Upper lobe of left lung (tissue), 4 donors: ENCODE data around the gene MKNK2.

Experiments used
- EP300 ChIP-seq, 4 donors: sonication (generic); formaldehyde crosslinking; IDR thresholded peaks; one replicate each; pipeline ENCODE4 v1.5.1; 2017; ENCODE audit warnings: antibody characterized with exemption in 4 of 4, control low read depth in 2 of 4
- POLR2A ChIP-seq, 4 donors: fragments of 450-650 bp; IDR thresholded peaks; one replicate each; pipeline ENCODE4 v1.5.1; 2016 to 2017; ENCODE audit warnings: antibody characterized with exemption in 4 of 4, mild to moderate bottlenecking in 2 of 4
- POLR2AphosphoS5 ChIP-seq, 2 donors: sonication (generic); formaldehyde crosslinking; IDR thresholded peaks; one replicate each; pipeline ENCODE4 v1.5.1; 2017; ENCODE audit warnings: antibody characterized with exemption in 2 of 2
- TF ChIP-seq, protein P1 (sequence below), 6 experiments: fragments of 450-650 bp in 4 of 6; fragments of 200-600 bp in 2 of 6; sonication (generic) in 2 of 6; IDR thresholded peaks; one replicate each; pipeline ENCODE4 v1.5.1; 2016 to 2019; ENCODE audit warnings: antibody characterized with exemption in 6 of 6

DNA sequence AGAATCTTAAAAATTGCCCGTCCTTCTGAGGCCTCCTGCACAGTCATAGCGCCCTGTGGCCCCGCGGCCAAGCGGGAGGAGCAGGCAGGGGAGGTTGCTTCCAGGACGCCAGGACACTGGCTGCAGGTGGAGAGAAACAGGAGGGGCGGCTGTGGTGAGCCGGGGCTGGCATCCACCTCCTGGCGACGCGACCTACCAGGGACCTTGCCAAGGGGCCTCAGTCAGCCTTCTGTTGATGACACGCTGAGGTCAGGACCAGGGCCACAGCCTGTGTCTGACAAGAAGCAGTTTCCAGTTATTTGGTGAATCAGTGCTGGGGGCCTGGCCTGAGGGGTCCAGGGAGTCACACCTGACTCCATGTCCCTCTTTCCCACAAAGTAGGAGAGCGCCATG lies 13.3 kb upstream of the MKNK2 start:
- TF ChIP-seq POLR2A (IDR thresholded peaks at IDR 0.05) (no peak), POLR2AphosphoS5 (IDR thresholded peaks at IDR 0.05) (no peak), EP300 (IDR thresholded peaks at IDR 0.05) (no peak)
- TF ChIP-seq, protein P1, sequence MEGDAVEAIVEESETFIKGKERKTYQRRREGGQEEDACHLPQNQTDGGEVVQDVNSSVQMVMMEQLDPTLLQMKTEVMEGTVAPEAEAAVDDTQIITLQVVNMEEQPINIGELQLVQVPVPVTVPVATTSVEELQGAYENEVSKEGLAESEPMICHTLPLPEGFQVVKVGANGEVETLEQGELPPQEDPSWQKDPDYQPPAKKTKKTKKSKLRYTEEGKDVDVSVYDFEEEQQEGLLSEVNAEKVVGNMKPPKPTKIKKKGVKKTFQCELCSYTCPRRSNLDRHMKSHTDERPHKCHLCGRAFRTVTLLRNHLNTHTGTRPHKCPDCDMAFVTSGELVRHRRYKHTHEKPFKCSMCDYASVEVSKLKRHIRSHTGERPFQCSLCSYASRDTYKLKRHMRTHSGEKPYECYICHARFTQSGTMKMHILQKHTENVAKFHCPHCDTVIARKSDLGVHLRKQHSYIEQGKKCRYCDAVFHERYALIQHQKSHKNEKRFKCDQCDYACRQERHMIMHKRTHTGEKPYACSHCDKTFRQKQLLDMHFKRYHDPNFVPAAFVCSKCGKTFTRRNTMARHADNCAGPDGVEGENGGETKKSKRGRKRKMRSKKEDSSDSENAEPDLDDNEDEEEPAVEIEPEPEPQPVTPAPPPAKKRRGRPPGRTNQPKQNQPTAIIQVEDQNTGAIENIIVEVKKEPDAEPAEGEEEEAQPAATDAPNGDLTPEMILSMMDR (IDR thresholded peaks at IDR 0.05): no peak
